Breast epithelium (tissue), 4 donors: ENCODE measurements around the gene DYRK1A. TPM values are rescaled to one million over a fixed set of nuclear protein-coding genes. Genes with fewer than 3 reads are reported as not detected.
"Not testable (repeated sequence)": the region's sequence is repeated elsewhere in the genome, so short reads cannot be mapped to it uniquely, and the experiment has no call there.

Experiments used
- DNase-seq, 2 donors: peaks; one replicate each; pipeline ENCODE4 v3.0.0-alpha.2; 2019; ENCODE audit warnings: low spot score in 2 of 2
- H3K27ac ChIP-seq, 2 donors: fragments of 200-600 bp; sonication (generic) in 1 of 2; one replicate each; pipeline ENCODE4 v1.5.1; 2016 to 2019; ENCODE audit warnings: mild to moderate bottlenecking in 1 of 2
- H3K27me3 ChIP-seq, 2 donors: fragments of 200-600 bp; sonication (generic) in 1 of 2; one replicate each; pipeline versions ENCODE4 v1.5.1 to v1.6.0; 2017 to 2019; ENCODE audit warnings: control low read depth in 1 of 2, mild to moderate bottlenecking in 1 of 2
- H3K36me3 ChIP-seq: fragments of 200-600 bp; one replicate; pipeline ENCODE4 v1.5.1; 2019
- H3K4me1 ChIP-seq, 2 donors: fragments of 200-600 bp; sonication (generic); one replicate each; pipeline ENCODE4 v1.5.1; 2016 to 2019; ENCODE audit warnings: control low read depth in 1 of 2
- H3K4me3 ChIP-seq, 3 donors: fragments of 200-600 bp; sonication (generic); 1 replicate in 2 of 3; 2 replicates in 1 of 3; pipeline ENCODE4 v1.5.1; 2016 to 2019; ENCODE audit warnings: mild to moderate bottlenecking in 3 of 3, moderate library complexity in 2 of 3
- H3K9me3 ChIP-seq, 2 donors: fragments of 200-600 bp; sonication (generic) in 1 of 2; one replicate each; pipeline ENCODE4 v1.5.1; 2016 to 2019; ENCODE audit warnings: control low read depth in 1 of 2
- POLR2A ChIP-seq: fragments of 450-650 bp; IDR thresholded peaks from one replicate; pipeline ENCODE4 v1.6.1; 2016; ENCODE audit warnings: antibody characterized with exemption, mild to moderate bottlenecking, moderate library complexity
- POLR2AphosphoS5 ChIP-seq, 3 donors: sonication (generic); formaldehyde crosslinking; IDR thresholded peaks; one replicate each; pipeline ENCODE4 v1.6.1; 2017; ENCODE audit warnings: antibody characterized with exemption in 3 of 3
- intact Hi-C: fragments of 100-400 bp; cut with DNase I; formaldehyde crosslinking; loops from one replicate; pipeline ENCODE4 v1.15.1; 2023; ENCODE audit warnings: low total_unique reads
- total RNA-seq, 3 donors: library from RNA; depleted of rRNA; stranded (reverse); fragments of >200 nt; gene quantifications; one replicate each; pipeline ENCODE4 v1.1.0, GENCODE V29; 2016
- TF ChIP-seq, protein P1 (sequence below), 3 donors: fragments of 450-650 bp; IDR thresholded peaks; one replicate each; pipeline ENCODE4 v1.5.1; 2016 to 2017; ENCODE audit warnings: antibody characterized with exemption in 3 of 3, mild to moderate bottlenecking in 3 of 3, moderate library complexity in 3 of 3

Gene DYRK1A
- total RNA-seq, 3 donors from 2014 or later, result 71.7 to 138 (median 93.1) TPM

DNA sequence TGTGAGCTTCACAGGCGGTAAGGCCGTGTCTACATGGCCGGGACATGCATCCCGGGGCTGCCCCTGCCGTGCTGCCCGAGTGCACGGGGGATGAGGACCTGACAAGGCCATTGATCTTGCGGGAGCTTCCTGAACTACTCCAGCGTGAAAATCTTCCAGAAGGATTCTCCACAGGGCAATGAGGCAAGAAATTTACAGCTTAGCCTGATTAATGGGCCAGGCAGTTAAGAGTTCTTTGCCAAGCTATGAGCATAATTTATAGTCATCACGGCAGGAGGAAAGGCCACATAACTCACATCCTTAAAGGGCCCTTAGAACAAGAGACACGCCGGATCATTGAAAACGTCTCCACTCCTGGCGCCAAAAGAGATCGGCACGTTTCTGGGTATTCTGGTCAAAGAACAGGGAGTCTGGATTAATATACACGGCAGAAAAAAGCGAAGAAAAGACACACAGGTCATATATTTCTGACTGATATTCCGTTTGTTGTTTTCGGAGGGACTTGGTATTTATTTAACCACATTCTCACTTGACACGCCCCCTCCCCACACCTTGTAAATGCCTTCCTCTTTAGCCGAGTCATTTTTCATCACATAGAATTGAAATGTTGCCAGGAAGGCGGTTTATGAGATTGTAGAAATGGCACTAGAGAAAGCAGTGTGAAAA, 180.5 kb downstream of the DYRK1A start:
- no peaks in the 10 kb centered on the region for H3K36me3 ChIP-seq
- intact Hi-C loops, result no loop called here
- no peak overlapping the region for H3K4me3 ChIP-seq
- no peak for DNase-seq
- no peak for TF ChIP-seq POLR2AphosphoS5 (IDR thresholded peaks at IDR 0.05)
- TF ChIP-seq POLR2A, result no peak
- TF ChIP-seq, protein P1, sequence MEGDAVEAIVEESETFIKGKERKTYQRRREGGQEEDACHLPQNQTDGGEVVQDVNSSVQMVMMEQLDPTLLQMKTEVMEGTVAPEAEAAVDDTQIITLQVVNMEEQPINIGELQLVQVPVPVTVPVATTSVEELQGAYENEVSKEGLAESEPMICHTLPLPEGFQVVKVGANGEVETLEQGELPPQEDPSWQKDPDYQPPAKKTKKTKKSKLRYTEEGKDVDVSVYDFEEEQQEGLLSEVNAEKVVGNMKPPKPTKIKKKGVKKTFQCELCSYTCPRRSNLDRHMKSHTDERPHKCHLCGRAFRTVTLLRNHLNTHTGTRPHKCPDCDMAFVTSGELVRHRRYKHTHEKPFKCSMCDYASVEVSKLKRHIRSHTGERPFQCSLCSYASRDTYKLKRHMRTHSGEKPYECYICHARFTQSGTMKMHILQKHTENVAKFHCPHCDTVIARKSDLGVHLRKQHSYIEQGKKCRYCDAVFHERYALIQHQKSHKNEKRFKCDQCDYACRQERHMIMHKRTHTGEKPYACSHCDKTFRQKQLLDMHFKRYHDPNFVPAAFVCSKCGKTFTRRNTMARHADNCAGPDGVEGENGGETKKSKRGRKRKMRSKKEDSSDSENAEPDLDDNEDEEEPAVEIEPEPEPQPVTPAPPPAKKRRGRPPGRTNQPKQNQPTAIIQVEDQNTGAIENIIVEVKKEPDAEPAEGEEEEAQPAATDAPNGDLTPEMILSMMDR (IDR thresholded peaks at IDR 0.05), result no peak
- H3K4me1 ChIP-seq, result peaks cover 0 to 3% of the 10 kb centered on the region in 2 donors
- H3K9me3 ChIP-seq, result peaks cover 0 to 8% of the 10 kb centered on the region in 2 donors
- H3K27ac ChIP-seq, result no peak overlapping the region
- no peaks in the 10 kb centered on the region for H3K27me3 ChIP-seq

DNA sequence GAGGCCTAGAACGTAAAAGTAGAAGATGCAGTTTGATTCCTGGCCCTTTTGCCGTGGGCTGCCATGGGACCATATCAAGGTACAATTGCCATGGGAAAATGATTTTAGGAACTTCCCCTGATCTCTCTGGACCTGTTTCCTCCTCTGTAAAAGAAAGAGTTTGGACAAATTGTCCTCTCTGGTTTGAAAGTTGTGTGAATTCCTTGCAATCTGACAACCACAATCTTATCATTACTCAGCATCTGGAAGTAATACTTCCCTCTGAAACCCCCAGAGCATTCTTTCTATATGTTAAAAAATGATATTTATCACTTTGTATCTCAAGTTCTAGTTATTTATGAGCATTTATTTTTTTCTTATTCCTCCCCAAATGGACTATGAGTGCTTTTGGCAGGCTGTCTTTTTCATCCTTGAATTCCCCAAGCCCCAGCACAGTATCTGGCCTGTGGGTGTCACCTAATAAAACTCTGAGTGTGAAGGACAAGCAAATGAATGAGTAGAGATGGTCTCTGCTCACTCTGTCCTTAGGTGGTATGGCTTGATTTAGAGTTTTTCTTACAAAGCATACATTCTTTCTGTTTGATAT, 181.1 kb downstream of the DYRK1A start:
- Histone ChIP-seq H3K27ac (no peak overlapping the region), H3K27me3 (no peaks in the 10 kb centered on the region), H3K4me1 (peaks cover 0 to 3% of the 10 kb centered on the region in 2 donors), H3K36me3 (no peaks in the 10 kb centered on the region), H3K4me3 (no peak overlapping the region), H3K9me3 (peaks cover 0 to 3% of the 10 kb centered on the region in 2 donors)
- intact Hi-C loops, result no loop called here
- TF ChIP-seq POLR2A (no peak), POLR2AphosphoS5 (IDR thresholded peaks at IDR 0.05) (no peak)
- TF ChIP-seq, protein P1 (IDR thresholded peaks at IDR 0.05), result no peak
- DNase-seq, result no peak

DNA sequence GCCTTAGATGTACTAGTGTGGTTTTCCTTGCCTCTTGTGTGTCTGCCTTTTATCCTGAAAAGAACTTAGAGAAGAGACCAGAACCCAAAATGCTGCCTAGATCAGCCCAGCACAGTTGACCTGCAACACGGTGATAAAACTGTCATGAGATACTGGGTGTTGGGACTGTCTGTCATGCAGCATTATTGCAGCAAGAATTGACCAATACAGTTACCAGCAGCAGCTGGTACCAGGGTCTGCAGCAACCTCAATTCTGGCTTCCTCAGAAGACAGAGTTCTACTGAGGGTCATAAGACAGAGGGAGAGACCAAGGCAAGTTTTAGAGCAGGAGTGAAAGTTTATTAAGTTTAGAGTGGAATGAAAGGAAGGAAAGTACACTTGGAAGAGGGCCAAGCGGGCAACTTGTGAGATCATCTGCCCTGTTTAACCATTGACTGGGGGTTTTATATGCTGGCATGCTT, 182.0 kb downstream of the DYRK1A start:
- Histone ChIP-seq H3K4me3 (no peak overlapping the region), H3K27ac (no peak overlapping the region), H3K4me1 (peaks cover 0 to 3% of the 10 kb centered on the region in 2 donors), H3K27me3 (no peaks in the 10 kb centered on the region), H3K9me3 (no peaks in the 10 kb centered on the region), H3K36me3 (no peaks in the 10 kb centered on the region)
- DNase-seq, result no peak
- intact Hi-C loops, result no loop called here
- TF ChIP-seq POLR2AphosphoS5 (IDR thresholded peaks at IDR 0.05) (no peak), POLR2A (no peak)
- TF ChIP-seq, protein P1 (IDR thresholded peaks at IDR 0.05), result no peak

DNA sequence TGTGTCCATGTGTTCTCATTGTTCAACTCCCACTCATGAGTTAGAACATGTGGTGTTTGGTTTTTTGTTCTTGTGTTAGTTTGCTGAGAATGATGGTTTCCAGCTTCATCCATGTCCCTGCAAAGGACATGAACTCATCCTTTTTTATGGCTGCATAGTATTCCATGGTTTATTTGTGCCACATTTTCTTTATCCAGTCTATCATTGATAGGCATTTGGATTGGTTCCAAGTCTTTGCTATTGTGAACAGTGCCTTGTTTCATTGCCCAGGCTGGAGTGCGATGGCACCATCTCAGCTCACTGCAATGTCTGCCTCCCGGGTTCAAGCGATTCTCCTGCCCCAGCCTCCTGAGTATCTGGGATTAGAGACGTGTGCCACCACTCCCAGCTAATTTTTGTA, 183.2 kb downstream of the DYRK1A start:
- H3K4me1 ChIP-seq, H3K4me3 ChIP-seq, DNase-seq, H3K27ac ChIP-seq, H3K27me3 ChIP-seq, intact Hi-C loops, H3K9me3 ChIP-seq, H3K36me3 ChIP-seq: not testable (repeated sequence)

DNA sequence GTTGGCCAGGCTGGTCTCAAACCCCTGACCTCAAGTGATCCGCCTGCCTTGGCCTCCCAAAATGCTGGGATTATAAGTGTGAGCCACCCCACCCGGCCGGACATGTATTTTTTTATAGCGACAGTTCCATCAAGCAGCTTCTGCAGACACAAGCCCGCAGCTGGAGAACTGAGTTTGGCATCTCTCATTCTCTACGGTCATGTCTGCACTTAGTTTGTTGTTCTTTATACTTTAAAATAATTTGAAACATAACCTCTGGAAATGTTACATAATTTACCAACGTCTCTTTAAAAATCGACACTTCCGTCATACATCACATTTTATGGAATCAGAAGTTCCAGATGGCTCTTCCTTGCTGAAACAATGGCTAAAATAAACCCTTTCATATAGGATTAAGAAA, 183.6 kb downstream of the DYRK1A start:
- intact Hi-C loops, result no loop called here
- peaks cover 0 to 3% of the 10 kb centered on the region in 2 donors for H3K4me1 ChIP-seq
- no peaks in the 10 kb centered on the region for H3K27me3 ChIP-seq
- no peak for TF ChIP-seq POLR2A
- TF ChIP-seq, protein P1 (IDR thresholded peaks at IDR 0.05), result no peak
- no peak overlapping the region for H3K27ac ChIP-seq
- no peak for DNase-seq
- H3K9me3 ChIP-seq, result no peaks in the 10 kb centered on the region
- H3K4me3 ChIP-seq, result no peak overlapping the region
- no peaks in the 10 kb centered on the region for H3K36me3 ChIP-seq
